HEK293T (cell line): ENCODE results near the gene USP3.

Source experiments
- ARNT ChIP-seq: fragments of 450-650 bp; IDR thresholded peaks from 2 replicates; pipeline ENCODE4 v1.6.1; 2017; ENCODE audit warnings: mild to moderate bottlenecking
- BHLHE40 ChIP-seq: fragments of 450-650 bp; IDR thresholded peaks from 2 replicates; pipeline ENCODE4 v1.6.1; 2016; ENCODE audit warnings: mild to moderate bottlenecking, moderate library complexity, borderline replicate concordance
- CTBP1 ChIP-seq: fragments of 450-650 bp; IDR thresholded peaks from 2 replicates; pipeline ENCODE4 v1.6.1; 2016; ENCODE audit warnings: borderline replicate concordance
- ELF4 ChIP-seq: fragments of 450-650 bp; IDR thresholded peaks from 2 replicates; pipeline ENCODE4 v1.6.1; 2017; ENCODE audit warnings: antibody characterized with exemption
- FOXA1 ChIP-seq: fragments of 450-650 bp; IDR thresholded peaks from 2 replicates; pipeline ENCODE4 v1.6.1; 2016; ENCODE audit warnings: mild to moderate bottlenecking
- FOXM1 ChIP-seq: fragments of 450-650 bp; IDR thresholded peaks from 2 replicates; pipeline ENCODE4 v1.6.1; 2017; ENCODE audit warnings: mild to moderate bottlenecking, borderline replicate concordance
- HDGF ChIP-seq: fragments of 450-650 bp; IDR thresholded peaks from 2 replicates; pipeline ENCODE4 v1.6.1; 2017; ENCODE audit warnings: antibody characterized with exemption, borderline replicate concordance
- L3MBTL2 ChIP-seq: fragments of 450-650 bp; conservative IDR thresholded peaks from 2 replicates; pipeline ENCODE4 v1.6.1; 2016; ENCODE audit warnings: mild to moderate bottlenecking
- LEF1 ChIP-seq: fragments of 450-650 bp; IDR thresholded peaks from 2 replicates; pipeline ENCODE4 v1.6.1; 2017; ENCODE audit warnings: mild to moderate bottlenecking, borderline replicate concordance
- SP1 ChIP-seq: fragments of 450-650 bp; IDR thresholded peaks from 2 replicates; pipeline ENCODE4 v1.6.1; 2017
- SUZ12 ChIP-seq: fragments of 450-650 bp; IDR thresholded peaks from 2 replicates; pipeline ENCODE4 v1.6.1; 2016; ENCODE audit warnings: mild to moderate bottlenecking
- TARDBP ChIP-seq: fragments of 450-650 bp; IDR thresholded peaks from 2 replicates; pipeline ENCODE4 v1.6.1; 2016
- TF ChIP-seq, protein P1 (sequence below): fragments of 450-650 bp; IDR thresholded peaks from 2 replicates; pipeline ENCODE4 v1.6.1; 2016

- TF ChIP-seq SUZ12 = no peak
- no peak for TF ChIP-seq L3MBTL2
- no peak for TF ChIP-seq TARDBP
- TF ChIP-seq ARNT = no peak
- TF ChIP-seq BHLHE40 = no peak
- TF ChIP-seq LEF1 = no peak
- no peak for TF ChIP-seq FOXA1
- TF ChIP-seq FOXM1 = no peak
- no peak for TF ChIP-seq HDGF
- TF ChIP-seq, protein P1, sequence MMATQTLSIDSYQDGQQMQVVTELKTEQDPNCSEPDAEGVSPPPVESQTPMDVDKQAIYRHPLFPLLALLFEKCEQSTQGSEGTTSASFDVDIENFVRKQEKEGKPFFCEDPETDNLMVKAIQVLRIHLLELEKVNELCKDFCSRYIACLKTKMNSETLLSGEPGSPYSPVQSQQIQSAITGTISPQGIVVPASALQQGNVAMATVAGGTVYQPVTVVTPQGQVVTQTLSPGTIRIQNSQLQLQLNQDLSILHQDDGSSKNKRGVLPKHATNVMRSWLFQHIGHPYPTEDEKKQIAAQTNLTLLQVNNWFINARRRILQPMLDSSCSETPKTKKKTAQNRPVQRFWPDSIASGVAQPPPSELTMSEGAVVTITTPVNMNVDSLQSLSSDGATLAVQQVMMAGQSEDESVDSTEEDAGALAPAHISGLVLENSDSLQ = no peak
- no peak for TF ChIP-seq SP1
- TF ChIP-seq ELF4 = no peak
- no peak for TF ChIP-seq CTBP1
These were observed 27.2 kb downstream of the USP3 start for GRCh38 chr15:63531586-63531985.
